Prostate gland (tissue), 2 donors: ENCODE results near the gene PUM2. TPM values are rescaled to one million over a fixed set of nuclear protein-coding genes. Genes with fewer than 3 reads are reported as not detected.
"Not testable (repeated sequence)": the region's sequence is repeated elsewhere in the genome, so short reads cannot be mapped to it uniquely, and the experiment has no call there.

Experiments
- DNase-seq: peaks from one replicate; pipeline ENCODE4 v3.0.0-alpha.2; 2019; ENCODE audit warnings: low spot score
- H3K27ac ChIP-seq, 2 donors: fragments of 200-600 bp; sonication (generic); 2 replicates each; pipeline ENCODE4 v1.5.1; 2017 to 2019
- H3K27me3 ChIP-seq: fragments of 200-600 bp; sonication (generic); replicated peaks from 2 replicates; pipeline ENCODE4 v1.5.1; 2019; ENCODE audit not compliant: insufficient read depth
- H3K36me3 ChIP-seq, 2 donors: fragments of 200-600 bp; sonication (generic); 1 replicate in 1 of 2; 2 replicates in 1 of 2; pipeline versions ENCODE4 v1.5.1 to v1.8.1; 2017 to 2019
- H3K4me1 ChIP-seq: fragments of 200-600 bp; sonication (generic); replicated peaks from 2 replicates; pipeline ENCODE4 v1.5.1; 2019
- H3K4me3 ChIP-seq, 2 donors: fragments of 200-600 bp; sonication (generic); 2 replicates each; pipeline ENCODE4 v1.5.1; 2017 to 2019
- H3K9me3 ChIP-seq: fragments of 200-600 bp; sonication (generic); 2 replicates; pipeline ENCODE4 v1.5.1; 2017
- POLR2A ChIP-seq: fragments of 450-650 bp; IDR thresholded peaks from one replicate; pipeline ENCODE4 v1.6.1; 2016; ENCODE audit warnings: antibody characterized with exemption, mild to moderate bottlenecking
- POLR2AphosphoS5 ChIP-seq: sonication (generic); formaldehyde crosslinking; IDR thresholded peaks from one replicate; pipeline ENCODE4 v1.6.1; 2017; ENCODE audit warnings: antibody characterized with exemption
- WGBS: methylation state at CpG from one replicate; pipeline ENCODE4 v1.1.5; 2018; 5-methylcytosine and 5-hydroxymethylcytosine counted together
- intact Hi-C: fragments of 100-400 bp; cut with DNase I; formaldehyde crosslinking; loops from one replicate; pipeline ENCODE4 v1.14.2; 2022
- total RNA-seq, 2 donors: library from RNA; depleted of rRNA; stranded (reverse); fragments of >200 nt; gene quantifications; one replicate each; pipeline ENCODE4 v1.1.0, GENCODE V29; 2016
- TF ChIP-seq, protein P1 (sequence below), 4 experiments: fragments of 200-600 bp in 2 of 4; fragments of 450-650 bp in 2 of 4; sonication (generic) in 2 of 4; IDR thresholded peaks; 1 replicate in 3 of 4; 2 replicates in 1 of 4; pipeline ENCODE4 v1.5.1; 2016 to 2019; ENCODE audit warnings: antibody characterized with exemption in 4 of 4, mild to moderate bottlenecking in 2 of 4, moderate library complexity in 2 of 4

PUM2 gene
- total RNA-seq, 2 donors from 2014 or later = 60.8 to 89.0 TPM

DNA sequence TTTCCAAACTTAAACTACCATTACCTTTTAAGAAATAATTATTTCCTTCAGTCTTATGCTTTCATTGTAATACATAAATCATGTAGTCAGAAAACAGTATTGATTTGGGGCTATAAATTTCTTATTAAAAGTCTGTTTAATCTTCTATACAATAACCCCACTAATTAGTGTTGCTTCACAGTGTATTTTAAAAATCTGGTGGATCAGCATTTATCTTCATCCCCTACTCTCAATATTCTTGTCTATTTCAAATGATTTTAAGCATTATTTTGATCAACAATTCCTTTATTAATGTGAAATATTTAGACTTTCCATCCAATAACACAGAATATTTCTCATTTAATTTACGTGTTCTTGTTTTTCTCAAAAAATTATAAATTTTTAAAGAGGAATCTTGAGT, 93.2 kb downstream of the PUM2 start:
- peaks cover 0 to 5% of the 10 kb centered on the region in 2 donors for H3K36me3 ChIP-seq

DNA sequence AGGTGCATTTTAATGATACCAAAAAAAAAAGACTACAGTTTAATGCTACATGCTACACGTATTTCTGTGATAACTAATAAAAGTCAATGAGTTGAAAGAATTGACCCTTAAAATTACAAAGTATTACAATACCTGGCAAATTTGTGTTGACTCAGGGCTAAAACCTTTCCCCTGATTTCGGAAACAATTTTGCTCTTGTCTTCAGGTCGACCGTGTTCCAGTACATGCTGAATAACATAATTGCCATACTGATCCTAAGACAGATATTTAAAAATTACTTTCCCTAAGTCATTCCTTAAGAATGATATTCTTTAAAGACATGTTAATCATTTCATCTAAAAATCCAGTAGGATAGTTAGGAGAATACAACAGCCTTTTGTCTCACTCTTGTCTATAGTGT, 95.9 kb downstream of the PUM2 start:
- Histone ChIP-seq H3K9me3 (no peaks in the 10 kb centered on the region), H3K27me3 (no peaks in the 10 kb centered on the region), H3K36me3 (peaks cover 8 to 10% of the 10 kb centered on the region in 2 donors), H3K27ac (no peak overlapping the region), H3K4me1 (no peaks in the 10 kb centered on the region), H3K4me3 (no peak overlapping the region)
- DNase-seq = no peak
- 88% methylated on average over 4 of the region's 4 CpGs for WGBS
- intact Hi-C loops = no loop called here
- TF ChIP-seq POLR2A (no peak), POLR2AphosphoS5 (no peak)
- TF ChIP-seq, protein P1, sequence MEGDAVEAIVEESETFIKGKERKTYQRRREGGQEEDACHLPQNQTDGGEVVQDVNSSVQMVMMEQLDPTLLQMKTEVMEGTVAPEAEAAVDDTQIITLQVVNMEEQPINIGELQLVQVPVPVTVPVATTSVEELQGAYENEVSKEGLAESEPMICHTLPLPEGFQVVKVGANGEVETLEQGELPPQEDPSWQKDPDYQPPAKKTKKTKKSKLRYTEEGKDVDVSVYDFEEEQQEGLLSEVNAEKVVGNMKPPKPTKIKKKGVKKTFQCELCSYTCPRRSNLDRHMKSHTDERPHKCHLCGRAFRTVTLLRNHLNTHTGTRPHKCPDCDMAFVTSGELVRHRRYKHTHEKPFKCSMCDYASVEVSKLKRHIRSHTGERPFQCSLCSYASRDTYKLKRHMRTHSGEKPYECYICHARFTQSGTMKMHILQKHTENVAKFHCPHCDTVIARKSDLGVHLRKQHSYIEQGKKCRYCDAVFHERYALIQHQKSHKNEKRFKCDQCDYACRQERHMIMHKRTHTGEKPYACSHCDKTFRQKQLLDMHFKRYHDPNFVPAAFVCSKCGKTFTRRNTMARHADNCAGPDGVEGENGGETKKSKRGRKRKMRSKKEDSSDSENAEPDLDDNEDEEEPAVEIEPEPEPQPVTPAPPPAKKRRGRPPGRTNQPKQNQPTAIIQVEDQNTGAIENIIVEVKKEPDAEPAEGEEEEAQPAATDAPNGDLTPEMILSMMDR (IDR thresholded peaks at IDR 0.05) = no peak

More for the DNA sequence above, 93.2 kb downstream of the PUM2 start:
- H3K4me3 ChIP-seq = no peak overlapping the region
- TF ChIP-seq POLR2AphosphoS5 = no peak
- TF ChIP-seq, protein P1 (IDR thresholded peaks at IDR 0.05) = no peak
- no peak for TF ChIP-seq POLR2A
- no peak for DNase-seq
- intact Hi-C loops = no loop called here
- H3K4me1 ChIP-seq = no peaks in the 10 kb centered on the region
- no peaks in the 10 kb centered on the region for H3K27me3 ChIP-seq
- no peak overlapping the region for H3K27ac ChIP-seq
- WGBS = 100% methylated on average over 1 of the region's 1 CpG
- no peaks in the 10 kb centered on the region for H3K9me3 ChIP-seq

DNA sequence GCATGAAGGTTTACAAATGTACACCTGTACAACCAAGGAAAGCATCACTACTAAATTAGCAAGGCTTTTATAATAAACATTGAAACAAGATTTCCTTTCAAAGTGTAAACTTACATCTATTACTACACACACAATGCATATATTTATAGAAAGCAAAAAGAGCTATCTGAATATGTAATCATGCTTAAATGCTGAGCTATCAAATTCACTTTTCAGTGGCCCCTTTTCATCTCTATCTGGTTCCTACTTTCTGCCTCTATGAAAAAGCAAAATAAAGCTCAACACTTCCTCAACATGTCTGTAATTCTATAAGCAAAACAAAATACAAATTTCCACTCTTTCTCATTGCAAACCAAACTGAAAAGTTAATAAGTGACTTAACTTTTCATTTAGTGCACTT, 100.2 kb downstream of the PUM2 start:
- TF ChIP-seq POLR2AphosphoS5 (no peak), POLR2A (no peak)
- TF ChIP-seq, protein P1 (IDR thresholded peaks at IDR 0.05) = no peak
- H3K4me3 ChIP-seq = no peak overlapping the region
- no peak overlapping the region for H3K27ac ChIP-seq
- intact Hi-C loops = no loop called here
- H3K36me3 ChIP-seq = peaks cover 8 to 10% of the 10 kb centered on the region in 2 donors
- no peaks in the 10 kb centered on the region for H3K27me3 ChIP-seq
- H3K4me1 ChIP-seq = no peaks in the 10 kb centered on the region
- no peak for DNase-seq
- H3K9me3 ChIP-seq = no peaks in the 10 kb centered on the region

DNA sequence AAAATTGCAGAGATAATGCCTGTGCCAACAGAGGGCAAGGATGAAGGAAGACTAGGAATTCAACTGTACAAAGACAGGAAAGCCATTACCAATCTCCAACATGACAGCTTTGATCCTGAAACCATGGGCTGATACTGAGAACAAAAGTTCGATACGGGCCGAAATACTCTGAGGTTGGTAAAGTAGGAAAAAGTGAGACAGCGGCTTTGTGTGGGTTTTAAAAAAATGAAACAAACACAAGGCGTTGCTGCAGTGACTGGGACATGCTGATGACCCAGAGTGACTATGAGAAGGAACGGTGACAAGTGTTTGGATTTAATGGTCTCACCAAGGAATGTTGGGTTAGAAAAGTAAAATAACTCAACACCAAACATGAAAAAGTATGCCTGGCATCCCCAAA, 101.5 kb downstream of the PUM2 start:
- TF ChIP-seq POLR2AphosphoS5 = no peak
- TF ChIP-seq, protein P1 (IDR thresholded peaks at IDR 0.05) = no peak
- TF ChIP-seq POLR2A = no peak
- DNase-seq = no peak
- WGBS = 90% methylated on average over 6 of the region's 6 CpGs
- Histone ChIP-seq H3K9me3 (no peaks in the 10 kb centered on the region), H3K36me3 (peaks cover 8 to 10% of the 10 kb centered on the region in 2 donors), H3K27me3 (no peaks in the 10 kb centered on the region), H3K4me1 (no peaks in the 10 kb centered on the region), H3K4me3 (no peak overlapping the region), H3K27ac (no peak overlapping the region)
- intact Hi-C loops = no loop called here

DNA sequence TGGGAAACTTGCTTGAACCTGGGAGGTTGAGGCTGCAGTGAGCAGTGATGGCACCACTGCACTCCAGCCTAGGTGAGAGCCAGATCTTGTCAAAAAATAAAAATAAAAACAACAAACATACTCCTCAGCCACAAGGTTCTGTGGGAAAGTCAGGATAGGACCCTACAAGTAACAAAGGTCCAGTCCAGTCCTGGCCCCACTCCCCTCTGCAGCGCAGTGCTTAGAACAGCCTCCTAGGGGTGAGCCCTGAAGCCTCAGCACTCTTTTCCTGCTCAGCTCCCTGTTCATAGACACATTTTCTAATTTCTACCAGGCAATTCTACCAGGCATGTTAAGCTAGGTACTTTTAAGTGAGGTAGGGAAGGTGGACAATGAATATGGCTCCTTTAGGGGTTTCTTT, 103.6 kb downstream of the PUM2 start:
- H3K4me1 ChIP-seq = no peaks in the 10 kb centered on the region
- H3K9me3 ChIP-seq = no peaks in the 10 kb centered on the region
- no peak overlapping the region for H3K4me3 ChIP-seq
- DNase-seq = no peak
- 92% methylated on average over 1 of the region's 1 CpG for WGBS
- no peaks in the 10 kb centered on the region for H3K27me3 ChIP-seq
- TF ChIP-seq, protein P1 (IDR thresholded peaks at IDR 0.05) = no peak
- TF ChIP-seq POLR2AphosphoS5 = no peak
- no peak for TF ChIP-seq POLR2A
- intact Hi-C loops = no loop called here
- no peak overlapping the region for H3K27ac ChIP-seq
- H3K36me3 ChIP-seq = peaks cover 0 to 10% of the 10 kb centered on the region in 2 donors

DNA sequence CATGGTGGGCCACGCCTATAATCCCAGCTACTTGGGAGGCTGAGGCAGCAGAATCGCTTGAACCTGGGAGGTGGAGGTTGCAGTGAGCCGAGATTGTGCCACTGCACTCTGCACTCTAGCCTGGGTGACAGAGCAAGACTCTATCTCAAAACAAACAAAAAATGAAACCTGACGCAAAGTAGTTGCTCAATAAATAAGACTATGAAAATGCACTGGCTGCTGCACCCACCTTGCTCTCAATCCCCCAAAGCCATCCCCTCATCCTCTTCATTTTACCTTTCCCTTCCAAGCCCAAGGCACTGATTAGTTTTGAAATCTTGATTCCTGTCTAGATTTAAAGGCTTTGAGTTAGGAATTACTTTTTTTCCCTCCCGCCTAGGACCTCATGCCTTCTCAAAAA, 107.0 kb downstream of the PUM2 start:
- H3K4me1 ChIP-seq, H3K36me3 ChIP-seq, intact Hi-C loops, H3K27me3 ChIP-seq, H3K27ac ChIP-seq, H3K9me3 ChIP-seq, DNase-seq, H3K4me3 ChIP-seq: not testable (repeated sequence)
- WGBS = 97% methylated on average over 5 of the region's 5 CpGs
